ENCODE measurements around the gene FRYL. TPM values are rescaled to one million over a fixed set of nuclear protein-coding genes. Genes with fewer than 3 reads are reported as not detected.
"Not testable (repeated sequence)": the region's sequence is repeated elsewhere in the genome, so short reads cannot be mapped to it uniquely, and the experiment has no call there.

Gene FRYL
- total RNA-seq, 4 donors from 2014 or later: 14.5 to 43.7 (median 20.1) TPM

DNA sequence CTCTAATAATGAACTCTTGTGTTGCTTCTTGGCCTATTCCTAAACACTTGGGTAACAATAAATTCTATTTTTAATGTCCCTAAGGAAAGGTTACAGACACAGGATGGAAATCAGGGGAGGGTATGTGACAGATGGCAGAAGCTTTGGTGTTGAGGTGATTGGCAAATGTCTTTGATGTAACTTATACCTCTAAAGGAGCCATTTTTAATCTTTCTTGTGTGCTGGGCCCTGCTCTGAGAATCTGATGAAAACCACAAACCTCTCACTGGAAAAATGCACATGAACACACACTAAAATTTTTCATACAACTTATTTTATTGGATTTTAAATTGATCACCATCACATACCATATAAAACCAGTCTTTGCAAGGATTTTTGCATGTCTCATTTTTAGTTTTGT, 17.7 kb downstream of the FRYL start:
- Histone ChIP-seq H3K27me3 (no peaks in the 10 kb centered on the region), H3K27ac (no peak overlapping the region), H3K9me3 (no peaks in the 10 kb centered on the region), H3K36me3 (no peaks in the 10 kb centered on the region), H3K4me3 (no peak overlapping the region), H3K4me1 (peaks cover 29 to 36% of the 10 kb centered on the region in 2 donors)
- intact Hi-C loops (cut with DNase I; ENCODE audit: low total_unique reads) (no loop called here), in situ Hi-C loops (cut with MboI; ENCODE audit: low sequenced_read_pairs in 4 of 4) (no loop called here)
- ATAC-seq (no peak), DNase-seq (no peak)
- no peak for TF ChIP-seq POLR2A (IDR thresholded peaks at IDR 0.05)
- TF ChIP-seq, protein P1, sequence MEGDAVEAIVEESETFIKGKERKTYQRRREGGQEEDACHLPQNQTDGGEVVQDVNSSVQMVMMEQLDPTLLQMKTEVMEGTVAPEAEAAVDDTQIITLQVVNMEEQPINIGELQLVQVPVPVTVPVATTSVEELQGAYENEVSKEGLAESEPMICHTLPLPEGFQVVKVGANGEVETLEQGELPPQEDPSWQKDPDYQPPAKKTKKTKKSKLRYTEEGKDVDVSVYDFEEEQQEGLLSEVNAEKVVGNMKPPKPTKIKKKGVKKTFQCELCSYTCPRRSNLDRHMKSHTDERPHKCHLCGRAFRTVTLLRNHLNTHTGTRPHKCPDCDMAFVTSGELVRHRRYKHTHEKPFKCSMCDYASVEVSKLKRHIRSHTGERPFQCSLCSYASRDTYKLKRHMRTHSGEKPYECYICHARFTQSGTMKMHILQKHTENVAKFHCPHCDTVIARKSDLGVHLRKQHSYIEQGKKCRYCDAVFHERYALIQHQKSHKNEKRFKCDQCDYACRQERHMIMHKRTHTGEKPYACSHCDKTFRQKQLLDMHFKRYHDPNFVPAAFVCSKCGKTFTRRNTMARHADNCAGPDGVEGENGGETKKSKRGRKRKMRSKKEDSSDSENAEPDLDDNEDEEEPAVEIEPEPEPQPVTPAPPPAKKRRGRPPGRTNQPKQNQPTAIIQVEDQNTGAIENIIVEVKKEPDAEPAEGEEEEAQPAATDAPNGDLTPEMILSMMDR (IDR thresholded peaks at IDR 0.05 in 4 of 5, conservative IDR thresholded peaks at IDR 0.05 in 1 of 5): no peak

DNA sequence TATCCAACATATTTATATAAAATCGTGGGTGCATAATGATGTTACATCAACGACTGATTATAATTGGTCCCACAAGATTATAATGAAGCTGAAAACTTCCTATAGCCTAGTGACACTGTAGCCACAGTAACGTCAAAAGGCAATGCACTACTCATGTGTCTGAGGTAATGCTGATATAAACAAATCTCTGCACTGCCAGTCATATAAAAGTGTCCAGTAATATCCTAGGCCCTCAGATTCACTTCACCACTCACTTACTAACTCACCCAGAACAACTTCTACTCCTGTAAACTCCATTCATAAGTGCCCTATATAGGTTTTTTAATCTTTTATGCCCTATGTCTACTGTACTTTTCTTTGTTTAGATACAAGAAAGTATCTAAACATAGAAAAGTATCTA, 18.8 kb downstream of the FRYL start:
- no peaks in the 10 kb centered on the region for H3K36me3 ChIP-seq
- no peaks in the 10 kb centered on the region for H3K9me3 ChIP-seq
- intact Hi-C loops (cut with DNase I; ENCODE audit: low total_unique reads): no loop called here
- no peak overlapping the region for H3K27ac ChIP-seq
- DNase-seq (no peak), ATAC-seq (no peak)
- H3K4me1 ChIP-seq: peaks cover 28 to 35% of the 10 kb centered on the region in 2 donors
- no peak overlapping the region for H3K4me3 ChIP-seq
- in situ Hi-C loops (cut with MboI; ENCODE audit: low sequenced_read_pairs in 4 of 4): no loop called here
- no peak for TF ChIP-seq POLR2A (IDR thresholded peaks at IDR 0.05)
- TF ChIP-seq, protein P1 (IDR thresholded peaks at IDR 0.05 in 4 of 5, conservative IDR thresholded peaks at IDR 0.05 in 1 of 5): no peak
- H3K27me3 ChIP-seq: no peaks in the 10 kb centered on the region

DNA sequence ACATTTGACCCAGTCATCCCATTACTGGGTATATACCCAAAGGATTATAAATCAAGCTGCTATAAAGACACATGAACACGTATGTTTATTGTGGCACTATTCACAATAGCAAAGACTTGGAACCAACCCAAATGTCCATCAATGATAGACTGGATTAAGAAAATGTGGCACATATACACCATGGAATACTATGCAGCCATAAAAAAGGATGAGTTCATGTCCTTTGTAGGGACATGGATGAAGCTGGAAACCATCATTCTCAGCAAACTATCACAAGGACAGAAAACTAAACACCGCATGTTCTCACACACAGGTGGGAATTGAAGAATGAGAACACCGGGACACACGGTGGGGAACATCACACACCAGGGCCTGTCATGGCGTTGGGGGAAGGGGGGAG, 21.4 kb downstream of the FRYL start:
- in situ Hi-C loops (cut with MboI; ENCODE audit: low sequenced_read_pairs in 4 of 4): not testable (repeated sequence)

DNA sequence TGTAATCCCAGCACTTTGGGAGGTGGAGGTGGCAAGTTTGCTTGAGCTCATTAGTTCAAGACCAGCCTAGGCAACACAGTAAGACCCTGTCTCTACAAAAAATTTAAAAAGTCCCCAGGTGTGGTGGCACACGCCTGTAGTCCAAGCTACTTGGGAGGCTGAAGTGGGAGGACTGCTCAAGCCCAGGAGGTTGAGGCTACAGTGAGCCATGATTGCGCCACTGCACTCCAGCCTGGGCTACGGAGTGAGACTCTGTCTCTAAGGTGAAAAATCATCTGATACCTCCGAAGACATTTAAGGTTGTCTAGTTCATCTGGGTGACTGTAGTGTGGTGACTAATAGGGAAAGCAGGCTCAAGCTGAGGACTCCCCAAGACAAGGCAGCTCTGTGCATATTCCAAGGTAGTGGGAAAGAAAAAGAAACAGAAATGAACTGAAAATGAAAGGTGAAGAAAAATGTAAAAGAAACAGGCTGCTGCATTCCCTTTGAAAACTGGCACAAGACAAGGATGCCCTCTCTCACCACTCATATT, 23.3 kb downstream of the FRYL start:
- no peaks in the 10 kb centered on the region for H3K36me3 ChIP-seq
- ATAC-seq (no peak), DNase-seq (no peak)
- no peak overlapping the region for H3K27ac ChIP-seq
- H3K9me3 ChIP-seq: no peaks in the 10 kb centered on the region
- H3K27me3 ChIP-seq: no peaks in the 10 kb centered on the region
- in situ Hi-C loops (cut with MboI; ENCODE audit: low sequenced_read_pairs in 4 of 4) (no loop called here), intact Hi-C loops (cut with DNase I; ENCODE audit: low total_unique reads) (no loop called here)
- H3K4me3 ChIP-seq: no peak overlapping the region
- TF ChIP-seq, protein P1 (IDR thresholded peaks at IDR 0.05 in 4 of 5, conservative IDR thresholded peaks at IDR 0.05 in 1 of 5): no peak
- TF ChIP-seq POLR2A (IDR thresholded peaks at IDR 0.05): no peak
- peaks cover 20 to 29% of the 10 kb centered on the region in 2 donors for H3K4me1 ChIP-seq

More for the DNA sequence above, 21.4 kb downstream of the FRYL start:
- H3K9me3 ChIP-seq; ATAC-seq; H3K27me3 ChIP-seq; DNase-seq; intact Hi-C loops (cut with DNase I; ENCODE audit: low total_unique reads); H3K4me3 ChIP-seq; H3K36me3 ChIP-seq; H3K27ac ChIP-seq: not testable (repeated sequence)
- peaks cover 17 to 25% of the 10 kb centered on the region in 2 donors for H3K4me1 ChIP-seq

DNA sequence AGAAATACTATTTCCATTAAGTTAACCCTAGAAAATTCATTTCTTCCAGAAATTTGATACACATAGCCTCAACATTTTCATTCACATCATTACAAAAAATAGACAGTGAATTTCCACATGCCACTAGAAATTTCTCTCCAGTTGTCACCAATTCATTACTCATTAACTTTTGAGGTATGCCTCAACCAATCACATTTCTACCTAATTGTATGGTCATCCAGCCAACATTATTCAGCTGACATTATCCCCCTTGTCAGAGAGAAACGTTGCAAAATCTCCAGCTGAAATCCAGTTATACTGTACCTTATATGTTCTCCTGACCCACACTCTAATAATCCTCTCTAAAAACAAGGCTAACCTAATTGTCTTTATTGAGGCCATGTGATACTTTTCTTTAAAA, 24.8 kb downstream of the FRYL start:
- DNase-seq: no peak
- no peak overlapping the region for H3K27ac ChIP-seq
- in situ Hi-C loops (cut with MboI; ENCODE audit: low sequenced_read_pairs in 4 of 4) (no loop called here), intact Hi-C loops (cut with DNase I; ENCODE audit: low total_unique reads) (no loop called here)
- H3K36me3 ChIP-seq: no peaks in the 10 kb centered on the region
- no peaks in the 10 kb centered on the region for H3K9me3 ChIP-seq
- H3K27me3 ChIP-seq: no peaks in the 10 kb centered on the region
- H3K4me1 ChIP-seq: peaks cover 25 to 29% of the 10 kb centered on the region in 2 donors
- no peak overlapping the region for H3K4me3 ChIP-seq
- TF ChIP-seq POLR2A (IDR thresholded peaks at IDR 0.05): no peak
- TF ChIP-seq, protein P1 (IDR thresholded peaks at IDR 0.05 in 4 of 5, conservative IDR thresholded peaks at IDR 0.05 in 1 of 5): no peak
- ATAC-seq: no peak
